Right atrium auricular region (tissue), 2 donors: Measurements from ENCODE around the gene STARD3. TPM values are rescaled to one million over a fixed set of nuclear protein-coding genes. Genes with fewer than 3 reads are reported as not detected.
A peak's percentile ranks its signal among the peaks of the same experiment; 100 is the strongest.

Source experiments
- DNase-seq: peaks from one replicate; pipeline ENCODE4 v3.0.0-alpha.2; 2019; ENCODE audit warnings: low spot score
- H3K27ac ChIP-seq, 2 donors: fragments of 200-600 bp; sonication (generic); 1 replicate in 1 of 2; 2 replicates in 1 of 2; pipeline ENCODE4 v1.5.1; 2016 to 2019
- H3K27me3 ChIP-seq, 2 donors: fragments of 200-600 bp; sonication (generic); one replicate each; pipeline versions ENCODE4 v1.5.1 to v1.6.0; 2017 to 2019
- H3K36me3 ChIP-seq: fragments of 200-600 bp; sonication (generic); one replicate; pipeline ENCODE4 v1.5.1; 2016
- H3K4me1 ChIP-seq, 2 donors: fragments of 200-600 bp; sonication (generic); one replicate each; pipeline versions ENCODE4 v1.5.1 to v1.6.0; 2017 to 2019
- H3K4me3 ChIP-seq, 2 donors: fragments of 200-600 bp; sonication (generic); 1 replicate in 1 of 2; 2 replicates in 1 of 2; pipeline ENCODE4 v1.5.1; 2017 to 2019; ENCODE audit warnings: mild to moderate bottlenecking in 1 of 2, moderate library complexity in 1 of 2
- H3K9me3 ChIP-seq, 2 donors: fragments of 200-600 bp; sonication (generic); one replicate each; pipeline ENCODE4 v1.5.1; 2019
- total RNA-seq, 2 donors: library from RNA; depleted of rRNA; stranded (reverse); fragments of >200 nt; gene quantifications; one replicate each; pipeline ENCODE4 v1.1.0, GENCODE V29; 2016
- TF ChIP-seq, protein P1 (sequence below), 2 donors: fragments of 200-600 bp; sonication (generic); IDR thresholded peaks; one replicate each; pipeline ENCODE4 v1.5.1; 2019; ENCODE audit warnings: antibody characterized with exemption in 2 of 2

Gene STARD3
- total RNA-seq, 2 donors from 2014 or later = 18.5 to 22.2 TPM

DNA sequence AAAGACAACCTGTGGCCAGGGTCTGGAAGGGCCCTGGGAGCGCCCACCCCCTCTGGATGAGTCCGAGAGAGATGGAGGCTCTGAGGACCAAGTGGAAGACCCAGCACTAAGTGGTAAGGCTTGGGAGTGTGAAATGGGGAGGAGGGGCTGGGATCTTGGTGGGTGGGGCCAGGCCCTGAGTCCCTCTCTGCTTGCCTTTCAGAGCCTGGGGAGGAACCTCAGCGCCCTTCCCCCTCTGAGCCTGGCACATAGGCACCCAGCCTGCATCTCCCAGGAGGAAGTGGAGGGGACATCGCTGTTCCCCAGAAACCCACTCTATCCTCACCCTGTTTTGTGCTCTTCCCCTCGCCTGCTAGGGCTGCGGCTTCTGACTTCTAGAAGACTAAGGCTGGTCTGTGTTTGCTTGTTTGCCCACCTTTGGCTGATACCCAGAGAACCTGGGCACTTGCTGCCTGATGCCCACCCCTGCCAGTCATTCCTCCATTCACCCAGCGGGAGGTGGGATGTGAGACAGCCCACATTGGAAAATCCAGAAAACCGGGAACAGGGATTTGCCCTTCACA is 1.2 kb upstream of the STARD3 start:
- H3K4me1 ChIP-seq = peaks cover 0 to 44% of the 10 kb centered on the region in 2 donors
- H3K9me3 ChIP-seq = no peaks in the 10 kb centered on the region
- no peak overlapping the region for H3K27ac ChIP-seq
- TF ChIP-seq, protein P1, sequence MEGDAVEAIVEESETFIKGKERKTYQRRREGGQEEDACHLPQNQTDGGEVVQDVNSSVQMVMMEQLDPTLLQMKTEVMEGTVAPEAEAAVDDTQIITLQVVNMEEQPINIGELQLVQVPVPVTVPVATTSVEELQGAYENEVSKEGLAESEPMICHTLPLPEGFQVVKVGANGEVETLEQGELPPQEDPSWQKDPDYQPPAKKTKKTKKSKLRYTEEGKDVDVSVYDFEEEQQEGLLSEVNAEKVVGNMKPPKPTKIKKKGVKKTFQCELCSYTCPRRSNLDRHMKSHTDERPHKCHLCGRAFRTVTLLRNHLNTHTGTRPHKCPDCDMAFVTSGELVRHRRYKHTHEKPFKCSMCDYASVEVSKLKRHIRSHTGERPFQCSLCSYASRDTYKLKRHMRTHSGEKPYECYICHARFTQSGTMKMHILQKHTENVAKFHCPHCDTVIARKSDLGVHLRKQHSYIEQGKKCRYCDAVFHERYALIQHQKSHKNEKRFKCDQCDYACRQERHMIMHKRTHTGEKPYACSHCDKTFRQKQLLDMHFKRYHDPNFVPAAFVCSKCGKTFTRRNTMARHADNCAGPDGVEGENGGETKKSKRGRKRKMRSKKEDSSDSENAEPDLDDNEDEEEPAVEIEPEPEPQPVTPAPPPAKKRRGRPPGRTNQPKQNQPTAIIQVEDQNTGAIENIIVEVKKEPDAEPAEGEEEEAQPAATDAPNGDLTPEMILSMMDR (IDR thresholded peaks at IDR 0.05) = no peak
- H3K27me3 ChIP-seq = no peaks in the 10 kb centered on the region
- no peak for DNase-seq
- no peaks in the 10 kb centered on the region for H3K36me3 ChIP-seq
- no peak overlapping the region for H3K4me3 ChIP-seq

GRCh38 chr17:39636587-39636926 is 387 bp upstream of the STARD3 start:
- no peaks in the 10 kb centered on the region for H3K9me3 ChIP-seq
- TF ChIP-seq, protein P1 (IDR thresholded peaks at IDR 0.05) = no peak
- peak overlapping the region; percentile 92 to 93 for H3K27ac ChIP-seq
- H3K4me1 ChIP-seq = peaks cover 0 to 51% of the 10 kb centered on the region in 2 donors
- DNase-seq = no peak
- H3K4me3 ChIP-seq = peak overlapping the region; percentile 79 to 89
- H3K36me3 ChIP-seq = no peaks in the 10 kb centered on the region
- H3K27me3 ChIP-seq = no peaks in the 10 kb centered on the region

DNA sequence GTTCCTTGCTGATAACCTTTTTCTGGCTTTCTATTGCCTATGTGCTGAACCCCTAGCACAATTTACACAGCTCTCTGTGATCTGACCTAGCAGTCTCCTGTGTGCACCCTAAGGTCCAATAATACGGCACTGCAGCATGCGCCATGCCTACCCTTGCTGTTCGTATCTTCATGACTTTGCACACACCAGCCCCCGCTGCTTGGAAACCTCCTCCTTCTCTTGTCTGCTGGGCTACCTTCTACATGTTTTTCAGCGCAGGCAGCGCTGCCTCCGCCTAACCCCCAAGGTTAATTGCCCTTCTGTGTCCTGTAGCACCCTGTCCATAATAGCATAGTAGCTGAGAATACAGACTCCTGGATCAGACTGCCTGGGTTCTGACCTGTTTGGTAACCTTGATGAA is 1.4 kb downstream of the STARD3 start:
- peak overlapping the region in 1 of 2 donors; percentile 79 for H3K4me3 ChIP-seq
- H3K27ac ChIP-seq = no peak overlapping the region
- TF ChIP-seq, protein P1 (IDR thresholded peaks at IDR 0.05) = no peak
- no peak for DNase-seq
- no peaks in the 10 kb centered on the region for H3K27me3 ChIP-seq
- no peaks in the 10 kb centered on the region for H3K9me3 ChIP-seq
- H3K36me3 ChIP-seq = no peaks in the 10 kb centered on the region
- H3K4me1 ChIP-seq = peaks cover 0 to 68% of the 10 kb centered on the region in 2 donors

DNA sequence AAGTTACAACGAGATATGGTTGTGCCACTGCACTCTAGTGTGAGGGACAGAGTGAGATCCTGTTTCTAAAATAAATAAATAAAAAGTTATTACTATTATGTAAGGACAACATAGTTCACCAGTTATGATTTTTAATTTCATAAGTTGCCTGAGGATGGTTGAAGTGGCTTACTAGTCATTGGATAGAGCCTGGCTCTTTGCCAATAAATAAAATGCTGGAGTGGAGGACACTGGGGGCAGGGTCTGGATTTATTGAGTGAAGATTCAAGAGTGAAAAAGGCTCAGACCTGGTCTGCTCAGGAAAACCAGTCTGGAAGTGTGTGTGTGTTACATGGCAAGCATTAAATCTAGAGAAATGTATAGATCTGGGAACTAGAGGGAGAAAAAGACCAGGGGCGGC is 2.1 kb downstream of the STARD3 start:
- peaks cover 0 to 76% of the 10 kb centered on the region in 2 donors for H3K4me1 ChIP-seq
- no peak overlapping the region for H3K4me3 ChIP-seq
- TF ChIP-seq, protein P1 (IDR thresholded peaks at IDR 0.05) = no peak
- H3K27ac ChIP-seq = no peak overlapping the region
- no peaks in the 10 kb centered on the region for H3K36me3 ChIP-seq
- H3K27me3 ChIP-seq = no peaks in the 10 kb centered on the region
- H3K9me3 ChIP-seq = no peaks in the 10 kb centered on the region
- DNase-seq = no peak

GRCh38 chr17:39639566-39640458 is 2.9 kb downstream of the STARD3 start:
- peaks cover 0 to 75% of the 10 kb centered on the region in 2 donors for H3K4me1 ChIP-seq
- no peaks in the 10 kb centered on the region for H3K36me3 ChIP-seq
- no peak for DNase-seq
- TF ChIP-seq, protein P1 (IDR thresholded peaks at IDR 0.05) = no peak
- H3K4me3 ChIP-seq = no peak overlapping the region
- H3K27me3 ChIP-seq = no peaks in the 10 kb centered on the region
- no peak overlapping the region for H3K27ac ChIP-seq
- no peaks in the 10 kb centered on the region for H3K9me3 ChIP-seq
